Stimulated activated CD8-positive, alpha-beta memory T cell treated with anti-CD3 and anti-CD28 coated beads, Interleukin-15, amount 100 ng/mL, for 4 hours (primary cell): ENCODE results near the gene RHOF.
A peak's percentile ranks its signal among the peaks of the same experiment; 100 is the strongest.

Experiments
- DNase-seq, 2 donors: peaks; one replicate each; pipeline ENCODE4 v3.0.0-alpha.2; 2020; ENCODE audit warnings: low read depth in 2 of 2

Gene RHOF

GRCh38 chr12:121819212-121819949 is 25.9 kb upstream of the RHOF start:
- no peak for DNase-seq

DNA sequence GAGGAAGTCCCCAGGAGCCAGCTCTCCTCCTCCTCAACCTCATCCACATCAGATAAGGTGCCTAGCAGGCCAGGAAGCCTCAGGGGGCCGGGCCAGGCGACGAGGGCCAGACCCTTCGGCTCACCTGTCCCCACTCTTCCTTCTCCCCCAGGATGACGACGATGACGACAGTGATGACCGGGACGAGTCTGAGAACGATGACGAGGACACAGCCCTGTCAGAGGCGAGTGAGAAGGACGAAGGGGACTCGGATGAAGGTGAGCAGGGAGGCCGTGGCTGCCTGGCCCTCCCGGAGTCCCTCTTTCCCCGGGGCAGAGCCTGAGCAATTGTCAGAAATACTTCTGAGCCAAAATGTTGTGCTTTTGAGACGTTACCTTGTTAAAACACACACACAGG is 24.2 kb upstream of the RHOF start:
- DNase-seq, result no peak

GRCh38 chr12:121816925-121817647 is 23.6 kb upstream of the RHOF start:
- DNase-seq, result no peak

GRCh38 chr12:121815263-121815662 is 21.8 kb upstream of the RHOF start:
- DNase-seq, result no peak

GRCh38 chr12:121814429-121815119 is 21.1 kb upstream of the RHOF start:
- DNase-seq, result no peak

GRCh38 chr12:121813951-121814350 is 20.5 kb upstream of the RHOF start:
- no peak for DNase-seq

DNA sequence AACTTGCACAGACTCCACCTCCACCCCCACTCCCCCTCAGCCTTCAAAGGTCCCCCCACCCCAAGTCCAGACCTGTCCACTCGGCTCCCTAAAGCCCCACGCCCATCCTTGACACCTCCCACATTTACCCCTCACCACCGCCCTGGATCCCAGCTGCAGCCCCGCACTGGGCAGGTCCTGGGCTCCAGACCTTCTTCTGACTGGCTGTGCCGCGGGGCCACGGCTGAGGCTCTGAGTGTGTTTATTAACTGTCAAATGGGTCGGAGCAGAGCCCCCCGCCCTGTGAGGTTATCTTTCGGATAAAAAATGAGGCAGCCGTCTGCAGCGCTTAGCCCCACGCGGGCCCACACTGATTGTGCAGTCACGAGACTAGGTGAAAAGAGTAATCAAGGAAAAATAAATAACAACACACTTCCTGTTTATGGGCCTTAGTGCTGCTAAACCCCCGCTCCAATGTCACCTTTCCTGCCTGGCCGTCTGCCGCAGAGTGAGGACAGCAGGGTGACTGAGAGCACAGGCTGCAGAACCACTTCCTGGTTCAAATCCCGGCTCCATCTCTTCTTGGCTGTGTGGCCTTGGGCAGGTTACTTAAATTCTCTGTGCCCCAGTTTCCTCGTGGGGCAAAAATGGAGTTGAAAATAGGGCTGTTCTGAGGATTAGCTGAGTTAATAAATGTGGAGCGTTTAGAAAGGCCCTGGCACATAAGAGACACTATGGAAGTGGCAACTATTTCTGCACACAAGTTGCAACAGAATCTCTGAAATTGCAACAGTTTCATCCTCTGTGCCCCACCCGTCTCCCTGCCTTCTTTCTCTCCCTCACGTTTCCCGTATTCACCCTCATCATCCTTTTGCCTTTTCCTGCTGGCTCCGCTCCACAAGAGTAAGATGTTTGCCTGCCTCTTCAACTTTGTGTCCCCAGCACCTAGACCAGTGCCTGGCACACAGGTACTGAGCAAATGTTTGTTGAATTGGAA is 19.7 kb upstream of the RHOF start:
- no peak for DNase-seq

DNA sequence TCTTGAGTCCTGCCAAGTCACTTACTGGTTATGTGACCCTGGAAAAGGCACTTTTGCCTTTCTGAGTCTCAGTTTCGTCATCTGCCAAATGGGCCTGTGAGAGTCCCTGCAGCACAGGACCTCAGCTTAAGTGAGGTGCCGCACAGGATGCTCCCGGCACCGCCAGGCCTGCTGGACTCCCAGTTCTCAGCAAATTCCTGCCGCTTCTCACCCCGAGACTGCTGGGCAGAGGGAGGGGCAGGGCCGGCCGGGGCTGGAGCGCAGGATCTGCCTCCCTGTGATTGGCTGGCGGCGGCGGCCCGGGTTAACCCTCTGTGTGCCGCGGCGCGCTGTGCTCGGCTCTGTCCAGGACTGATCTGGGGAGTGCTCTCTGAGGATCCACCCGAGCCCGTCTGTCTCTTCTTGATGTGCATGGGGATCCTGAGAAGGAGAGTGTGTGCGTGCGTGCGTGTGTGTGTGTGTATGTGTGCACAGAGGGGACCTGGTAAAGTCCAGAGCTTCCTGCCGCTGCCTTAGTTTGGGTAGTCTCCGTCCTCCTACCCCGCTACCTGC is 18.9 kb upstream of the RHOF start:
- DNase-seq, result no peak

DNA sequence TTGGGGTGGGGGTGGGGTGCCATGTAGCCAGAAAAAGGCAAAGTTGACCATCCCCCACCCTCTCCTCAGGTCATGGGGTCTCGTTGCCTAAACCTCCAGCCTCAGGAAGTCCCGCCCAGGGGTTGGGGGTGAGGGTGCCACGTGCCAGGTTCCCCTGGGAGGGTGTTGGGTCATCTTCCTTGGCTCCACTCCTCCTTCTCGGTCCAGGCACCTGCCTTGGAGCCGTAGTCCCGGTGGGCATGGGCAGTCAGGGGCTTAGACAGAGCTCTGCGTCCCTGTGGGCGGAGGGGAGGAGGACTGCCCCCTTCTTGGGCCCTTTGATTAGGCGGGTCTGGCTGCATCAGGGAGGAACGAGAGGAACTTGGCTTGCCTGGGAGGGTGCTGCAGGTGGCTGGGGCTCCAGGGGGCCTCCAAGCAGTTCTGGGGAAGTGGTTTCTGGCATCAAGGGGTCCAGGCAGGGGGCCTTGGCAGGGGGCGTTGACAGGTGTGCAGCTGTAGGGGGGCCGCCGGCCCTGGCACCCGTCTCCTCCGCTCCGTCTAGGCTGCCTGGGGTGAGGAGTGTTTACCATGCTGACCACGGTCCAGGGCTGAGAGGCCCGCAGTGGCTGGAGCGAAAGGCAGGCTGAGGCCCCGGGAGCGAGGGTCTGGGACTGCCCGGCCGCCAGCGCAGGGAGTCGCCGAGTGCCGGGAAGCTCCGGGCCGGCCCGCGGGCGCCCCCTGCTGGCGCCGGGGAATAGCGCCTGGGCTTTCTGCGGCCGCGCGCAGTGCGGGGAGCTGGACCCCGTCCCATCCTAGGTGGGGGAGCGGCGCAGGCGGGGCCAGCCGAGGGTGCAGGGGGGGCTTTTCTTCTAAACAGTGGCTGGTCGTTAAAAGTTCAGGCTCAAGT is 18.2 kb upstream of the RHOF start:
- peak in 1 of 2 donors; percentile 44 for DNase-seq

DNA sequence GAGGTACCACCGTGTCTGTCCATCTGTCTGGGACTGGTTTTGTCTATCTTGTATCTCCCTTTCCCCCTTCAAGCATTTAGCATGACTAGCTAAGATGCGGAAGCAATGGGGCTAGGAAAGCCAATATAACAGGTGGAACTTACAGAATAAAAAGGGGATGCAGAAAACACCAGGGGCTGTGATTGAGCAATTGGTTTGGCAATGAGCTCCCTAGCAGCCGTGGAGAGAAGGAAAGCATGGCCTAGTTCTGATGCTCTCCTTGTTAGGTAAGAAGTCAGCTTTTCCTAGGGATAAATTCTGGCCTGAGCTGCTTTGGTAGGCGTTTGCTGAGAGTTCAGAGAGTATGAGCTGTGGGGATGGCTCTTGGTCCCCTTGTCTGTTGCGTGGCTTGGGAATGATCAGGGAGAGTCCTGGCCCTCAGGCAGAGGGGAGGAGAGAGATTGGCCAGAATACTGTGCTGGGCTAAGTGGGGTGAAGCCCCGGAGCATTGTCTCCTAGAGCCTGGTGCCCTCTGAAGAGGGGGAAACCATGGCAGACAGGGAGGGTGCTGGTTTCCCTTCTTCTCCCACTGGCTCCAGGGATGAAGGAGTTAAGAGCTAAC is 17.4 kb upstream of the RHOF start:
- no peak for DNase-seq

GRCh38 chr12:121810234-121810817 is 16.8 kb upstream of the RHOF start:
- DNase-seq, result no peak

- no peak for DNase-seq
These were observed 16.2 kb upstream of the RHOF start for GRCh38 chr12:121809712-121810116.

DNA sequence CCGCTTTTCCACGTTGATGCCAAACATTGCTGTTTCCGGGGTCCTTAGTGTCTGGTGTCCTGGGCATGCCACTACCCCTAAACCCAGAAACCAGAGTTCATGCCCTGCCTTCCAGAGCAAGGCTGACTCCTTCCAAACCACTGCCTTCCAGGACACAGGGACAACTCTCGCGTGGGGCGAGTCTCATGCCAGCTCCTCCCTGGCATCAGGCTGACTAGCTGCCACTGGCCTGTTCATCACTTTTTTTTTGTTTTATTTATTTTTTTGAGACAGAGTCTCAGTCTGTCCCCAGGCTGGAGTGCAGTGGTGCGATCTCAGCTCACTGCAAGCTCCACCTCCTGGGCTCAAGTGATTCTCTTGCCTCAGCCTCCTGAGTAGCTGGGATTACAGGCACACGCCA is 15.1 kb upstream of the RHOF start:
- no peak for DNase-seq

DNA sequence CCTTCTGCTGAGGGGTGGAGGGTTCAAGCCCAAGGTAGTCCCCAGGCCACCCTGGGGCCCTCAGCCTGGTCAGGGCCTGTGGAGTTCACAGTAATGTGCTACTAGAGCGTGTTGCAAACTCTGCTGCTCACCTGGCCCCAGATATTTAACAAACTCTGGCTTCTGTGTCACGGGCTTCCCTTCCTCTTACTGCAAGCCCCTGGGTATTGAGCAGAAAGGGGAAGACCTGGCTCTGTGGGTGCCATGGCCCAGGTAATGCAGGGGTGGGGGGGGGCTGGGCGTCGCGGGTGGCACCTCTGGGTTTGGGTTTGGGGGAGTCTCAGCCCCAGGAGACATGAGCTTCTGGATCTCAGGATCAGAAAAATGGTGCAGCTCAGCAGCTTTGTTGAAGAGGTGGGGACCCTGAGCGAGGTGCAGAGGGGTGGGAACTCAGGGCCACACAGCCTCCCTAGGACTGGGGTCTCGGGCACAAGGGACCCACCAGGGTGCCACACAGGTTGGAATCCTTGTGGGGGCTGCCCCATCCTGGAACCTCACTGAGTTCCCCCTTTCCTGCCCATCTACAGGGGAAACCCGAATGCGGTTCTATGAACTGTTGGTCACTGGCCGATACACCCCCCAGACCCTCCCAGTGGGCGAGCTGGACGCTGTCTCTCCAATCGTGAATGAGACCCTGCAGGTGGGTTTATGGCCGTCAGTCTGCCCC is 14.3 kb upstream of the RHOF start:
- no peak for DNase-seq

- DNase-seq, result no peak
These were observed 13.3 kb upstream of the RHOF start for GRCh38 chr12:121806546-121807423.

DNA sequence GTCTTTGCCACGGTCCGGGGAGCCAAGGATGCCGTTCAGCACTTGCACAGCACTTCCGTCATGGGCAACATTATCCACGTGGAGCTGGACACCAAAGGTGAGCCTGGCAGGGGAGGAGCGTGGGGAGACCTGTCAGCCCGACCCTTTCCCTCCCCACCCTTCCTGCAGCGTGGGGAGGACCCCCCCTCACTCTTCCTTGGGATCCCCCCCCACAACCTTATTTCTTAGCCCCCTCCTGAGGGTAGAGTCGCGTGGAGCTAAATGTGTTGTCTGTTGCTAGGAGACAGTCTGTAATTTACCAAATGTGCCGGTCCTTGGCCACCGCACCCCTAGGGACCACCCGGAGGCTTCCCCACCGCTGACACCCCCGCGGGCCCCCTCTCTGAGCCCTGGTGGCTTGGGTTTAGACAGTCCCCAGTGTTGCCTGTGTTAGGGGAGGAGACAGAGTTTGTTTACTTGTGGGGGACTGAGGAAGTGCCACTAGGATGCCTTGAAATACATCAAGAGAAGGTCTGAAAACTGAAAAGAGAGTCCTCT is 12.6 kb upstream of the RHOF start:
- DNase-seq, result no peak

GRCh38 chr12:121805171-121806008 is 11.9 kb upstream of the RHOF start:
- DNase-seq, result no peak
